Measurements from ENCODE around the gene PCED1A.

DNA sequence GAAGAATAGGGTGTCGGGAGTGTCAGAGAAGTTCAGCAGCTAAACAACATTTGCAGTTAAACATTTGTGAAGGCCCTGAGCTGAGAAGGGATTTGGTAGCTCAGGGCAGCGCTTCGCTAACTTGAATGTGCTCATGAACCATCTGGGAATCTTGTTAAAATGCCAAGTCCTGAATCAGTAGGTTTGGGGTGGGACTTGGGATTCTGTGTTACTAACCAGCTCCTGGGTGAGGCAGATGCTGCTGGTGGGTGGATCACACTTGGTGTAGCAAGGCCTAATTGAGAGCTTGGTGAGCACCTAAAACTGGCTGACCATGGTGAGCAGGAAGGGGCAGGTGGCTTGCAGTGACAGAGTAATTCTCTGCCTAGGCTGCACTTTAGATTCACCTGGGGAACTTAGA is 38.7 kb upstream of the PCED1A start:
- no peak for TF ChIP-seq SUZ12 (IDR thresholded peaks at IDR 0.05; ENCODE audit: extremely low read depth, insufficient read depth, insufficient read length)
- TF ChIP-seq ZNF274 (IDR thresholded peaks at IDR 0.05; ENCODE audit: low read depth, low read length): no peak
- no peak for TF ChIP-seq YY1 (IDR thresholded peaks at IDR 0.05; ENCODE audit: insufficient read depth, insufficient read length)

All from NT2/D1 (cell line).